Peyer's patch (tissue), 4 donors: Measurements from ENCODE around the gene C13orf46. TPM values are rescaled to one million over a fixed set of nuclear protein-coding genes. Genes with fewer than 3 reads are reported as not detected.
"Not testable (repeated sequence)": the region's sequence is repeated elsewhere in the genome, so short reads cannot be mapped to it uniquely, and the experiment has no call there.

Source experiments
- DNase-seq, 3 donors: peaks; one replicate each; pipeline ENCODE4 v3.0.0-alpha.2; 2017 to 2019
- H3K27ac ChIP-seq, 4 donors: fragments of 200-600 bp; sonication (generic); one replicate each; pipeline ENCODE4 v1.5.1; 2016 to 2019
- H3K27me3 ChIP-seq, 2 donors: fragments of 200-600 bp; sonication (generic); one replicate each; pipeline ENCODE4 v1.5.1; 2019
- H3K36me3 ChIP-seq, 3 donors: fragments of 200-600 bp; sonication (generic); one replicate each; pipeline ENCODE4 v1.5.1; 2016 to 2019
- H3K4me1 ChIP-seq, 4 donors: fragments of 200-600 bp; sonication (generic); one replicate each; pipeline ENCODE4 v1.5.1; 2016 to 2019
- H3K4me3 ChIP-seq, 4 donors: fragments of 200-600 bp; sonication (generic); 1 replicate in 3 of 4; 2 replicates in 1 of 4; pipeline ENCODE4 v1.5.1; 2016 to 2019; ENCODE audit warnings: mild to moderate bottlenecking in 1 of 4
- H3K9me3 ChIP-seq, 4 donors: fragments of 200-600 bp; sonication (generic); one replicate each; pipeline ENCODE4 v1.5.1; 2016 to 2019; ENCODE audit warnings: mild to moderate bottlenecking in 1 of 4
- POLR2A ChIP-seq, 2 donors: fragments of 450-650 bp; IDR thresholded peaks; one replicate each; pipeline ENCODE4 v1.5.1; 2017; ENCODE audit warnings: antibody characterized with exemption in 2 of 2, mild to moderate bottlenecking in 2 of 2, moderate library complexity in 2 of 2
- total RNA-seq, 4 donors: library from RNA; depleted of rRNA; stranded (reverse); fragments of >200 nt; gene quantifications; one replicate each; pipeline ENCODE4 v1.1.0, GENCODE V29; 2016
- TF ChIP-seq, protein P1 (sequence below), 6 experiments: fragments of 450-650 bp in 4 of 6; fragments of 200-600 bp in 2 of 6; sonication (generic) in 1 of 6; IDR thresholded peaks; one replicate each; pipeline ENCODE4 v1.5.1; 2017 to 2019; ENCODE audit warnings: antibody characterized with exemption in 6 of 6, mild to moderate bottlenecking in 3 of 6, moderate library complexity in 1 of 6

The C13orf46 gene
- total RNA-seq, 4 donors from 2014 or later, result 0.35 to 0.83 TPM; not detected in 2

DNA sequence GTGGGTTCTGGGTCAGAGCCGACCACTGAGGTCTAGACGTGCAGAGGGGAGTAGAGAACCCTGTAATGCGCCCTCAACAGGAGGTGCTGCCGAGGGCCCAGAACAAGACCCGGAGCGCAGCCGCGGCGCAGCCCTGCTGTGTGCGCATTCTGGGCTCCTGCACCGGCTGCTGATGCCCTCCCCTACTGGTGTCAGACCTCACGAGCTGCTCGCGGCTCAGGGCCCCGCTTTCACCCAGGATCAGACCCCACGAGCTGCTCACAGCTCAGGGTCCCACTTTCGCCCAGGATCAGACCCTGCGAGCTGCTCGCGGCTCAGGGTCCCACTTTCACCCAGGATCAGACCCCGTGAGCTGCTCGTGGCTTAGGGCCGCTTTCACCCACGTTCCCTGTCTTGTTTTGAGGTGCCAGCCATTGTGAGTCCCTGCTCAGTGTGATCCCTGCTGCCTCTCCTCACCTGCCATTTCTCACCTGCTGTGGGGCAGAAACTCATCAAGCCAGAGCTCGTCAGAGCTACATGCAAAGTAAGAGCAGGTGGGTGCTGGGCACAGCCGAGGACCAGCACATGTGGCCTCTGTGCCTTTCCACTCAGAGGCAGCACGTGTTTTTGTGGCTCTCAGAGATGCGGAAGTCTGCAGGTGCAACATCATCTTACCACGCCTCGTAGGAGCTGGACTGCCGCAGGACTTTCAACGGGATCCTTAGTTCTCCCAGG is 47.0 kb upstream of the C13orf46 start:
- H3K36me3 ChIP-seq, result peaks cover 0 to 20% (median 0%) of the 10 kb centered on the region in 3 donors

DNA sequence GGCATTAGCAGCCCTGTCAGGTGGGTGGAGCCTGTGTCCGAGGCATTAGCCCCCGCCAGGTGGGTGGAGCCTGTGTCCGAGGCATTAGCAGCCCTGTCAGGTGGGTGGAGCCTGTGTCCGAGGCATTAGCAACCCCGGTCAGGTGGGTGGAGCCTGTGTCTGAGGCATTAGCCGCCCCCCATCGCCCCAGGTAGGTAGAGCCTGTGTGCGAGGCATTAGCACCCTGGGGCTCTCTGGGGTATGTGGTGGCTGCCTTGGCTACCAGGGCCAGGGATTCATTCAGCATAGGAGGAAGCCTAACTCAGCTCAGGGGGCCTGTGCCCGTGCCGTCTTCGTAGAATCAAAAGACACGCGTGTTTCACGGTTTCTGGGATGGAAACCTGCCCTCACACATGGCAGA is 46.3 kb upstream of the C13orf46 start:
- H3K4me1 ChIP-seq, H3K27ac ChIP-seq, H3K4me3 ChIP-seq, H3K27me3 ChIP-seq, H3K9me3 ChIP-seq, DNase-seq: not testable (repeated sequence)
- H3K36me3 ChIP-seq, result peaks cover 0 to 25% (median 0%) of the 10 kb centered on the region in 3 donors

More for the DNA sequence above, 47.0 kb upstream of the C13orf46 start:
- peaks cover 0 to 7% (median 2%) of the 10 kb centered on the region in 4 donors for H3K4me1 ChIP-seq
- TF ChIP-seq, protein P1, sequence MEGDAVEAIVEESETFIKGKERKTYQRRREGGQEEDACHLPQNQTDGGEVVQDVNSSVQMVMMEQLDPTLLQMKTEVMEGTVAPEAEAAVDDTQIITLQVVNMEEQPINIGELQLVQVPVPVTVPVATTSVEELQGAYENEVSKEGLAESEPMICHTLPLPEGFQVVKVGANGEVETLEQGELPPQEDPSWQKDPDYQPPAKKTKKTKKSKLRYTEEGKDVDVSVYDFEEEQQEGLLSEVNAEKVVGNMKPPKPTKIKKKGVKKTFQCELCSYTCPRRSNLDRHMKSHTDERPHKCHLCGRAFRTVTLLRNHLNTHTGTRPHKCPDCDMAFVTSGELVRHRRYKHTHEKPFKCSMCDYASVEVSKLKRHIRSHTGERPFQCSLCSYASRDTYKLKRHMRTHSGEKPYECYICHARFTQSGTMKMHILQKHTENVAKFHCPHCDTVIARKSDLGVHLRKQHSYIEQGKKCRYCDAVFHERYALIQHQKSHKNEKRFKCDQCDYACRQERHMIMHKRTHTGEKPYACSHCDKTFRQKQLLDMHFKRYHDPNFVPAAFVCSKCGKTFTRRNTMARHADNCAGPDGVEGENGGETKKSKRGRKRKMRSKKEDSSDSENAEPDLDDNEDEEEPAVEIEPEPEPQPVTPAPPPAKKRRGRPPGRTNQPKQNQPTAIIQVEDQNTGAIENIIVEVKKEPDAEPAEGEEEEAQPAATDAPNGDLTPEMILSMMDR (IDR thresholded peaks at IDR 0.05), result no peak
- no peak for TF ChIP-seq POLR2A (IDR thresholded peaks at IDR 0.05)
- no peaks in the 10 kb centered on the region for H3K9me3 ChIP-seq
- no peak overlapping the region for H3K27ac ChIP-seq
- no peak overlapping the region for H3K4me3 ChIP-seq
- H3K27me3 ChIP-seq, result no peaks in the 10 kb centered on the region
- peak in 2 of 3 donors; percentile 68 to 77 for DNase-seq

DNA sequence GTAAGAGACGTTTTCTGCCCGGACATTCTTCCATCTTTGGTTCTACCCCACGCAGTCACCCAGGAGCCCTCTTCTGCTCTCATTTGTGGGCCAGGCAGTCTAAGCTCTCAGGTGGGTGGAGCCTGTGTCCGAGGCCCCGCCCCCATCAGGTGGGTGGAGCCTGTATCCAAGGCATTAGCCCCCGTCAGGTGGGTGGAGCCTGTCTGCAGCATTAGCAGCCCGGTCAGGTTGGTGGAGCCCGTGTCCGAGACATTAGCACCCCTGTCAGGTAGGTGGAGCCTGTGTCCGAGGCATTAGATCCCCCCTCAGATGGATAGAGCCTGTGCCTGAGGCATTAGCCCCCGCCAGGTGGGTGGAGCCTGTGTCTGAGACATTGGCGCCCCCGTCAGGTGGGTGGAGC is 45.5 kb upstream of the C13orf46 start:
- Histone ChIP-seq H3K27ac (no peak overlapping the region), H3K27me3 (no peaks in the 10 kb centered on the region), H3K36me3 (peaks cover 0 to 33% (median 0%) of the 10 kb centered on the region in 3 donors), H3K4me1 (no peaks in the 10 kb centered on the region), H3K4me3 (no peak overlapping the region), H3K9me3 (no peaks in the 10 kb centered on the region)
- TF ChIP-seq, protein P1 (IDR thresholded peaks at IDR 0.05), result no peak
- TF ChIP-seq POLR2A (IDR thresholded peaks at IDR 0.05), result no peak
- DNase-seq, result no peak

DNA sequence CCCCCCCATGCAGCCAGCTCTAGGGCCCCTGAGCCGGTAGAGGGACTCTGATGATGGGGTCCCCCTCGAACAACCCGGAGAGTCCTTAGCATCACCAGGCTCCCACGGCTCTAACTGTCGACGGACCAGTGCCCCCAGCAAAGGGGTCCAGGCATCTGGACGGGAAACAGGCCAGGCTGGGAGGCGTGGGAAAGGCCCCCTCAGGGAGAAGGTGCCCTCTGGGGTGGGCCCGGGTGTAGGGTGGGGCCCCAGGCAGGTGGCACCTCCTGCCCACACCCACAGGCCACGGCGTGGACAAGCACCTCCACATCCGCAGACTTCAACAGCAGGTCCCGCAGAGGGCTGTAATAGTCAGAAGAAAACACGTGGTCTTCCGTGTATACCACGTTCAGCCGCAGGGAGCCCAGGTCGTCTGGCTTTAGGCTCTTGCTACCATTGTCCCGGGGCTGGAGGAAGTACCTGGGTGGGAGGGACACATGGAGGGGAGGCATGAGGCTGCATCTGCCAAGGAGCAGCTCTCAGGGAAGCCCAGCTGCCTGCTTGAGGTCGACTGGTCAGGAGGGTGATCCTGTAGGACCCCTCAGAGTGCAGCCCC is 44.7 kb upstream of the C13orf46 start:
- Histone ChIP-seq H3K27ac (no peak overlapping the region), H3K4me1 (no peaks in the 10 kb centered on the region), H3K27me3 (no peaks in the 10 kb centered on the region), H3K4me3 (no peak overlapping the region), H3K36me3 (peaks cover 0 to 35% (median 0%) of the 10 kb centered on the region in 3 donors), H3K9me3 (no peaks in the 10 kb centered on the region)
- TF ChIP-seq, protein P1 (IDR thresholded peaks at IDR 0.05), result no peak
- no peak for TF ChIP-seq POLR2A (IDR thresholded peaks at IDR 0.05)
- no peak for DNase-seq

DNA sequence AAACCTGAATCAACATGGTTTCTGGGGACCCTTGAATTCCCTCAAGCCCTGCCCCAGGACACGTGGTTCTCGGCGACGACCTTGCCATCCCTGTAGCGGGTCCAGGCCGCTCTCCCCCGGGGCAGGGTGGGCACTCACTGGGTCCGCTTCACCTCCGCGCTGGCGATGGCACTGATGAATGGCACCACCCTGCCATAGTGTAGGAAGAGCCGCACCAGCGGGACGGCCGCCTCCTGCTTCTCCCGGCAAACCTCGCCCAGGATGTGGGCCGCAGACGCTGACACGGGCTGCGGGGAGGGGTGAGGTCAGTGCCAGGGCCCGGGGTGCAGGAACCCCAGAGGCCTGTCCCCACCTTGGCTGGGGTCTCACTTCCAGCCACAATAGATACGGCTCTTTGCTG is 44.1 kb upstream of the C13orf46 start:
- Histone ChIP-seq H3K9me3 (no peaks in the 10 kb centered on the region), H3K4me1 (no peaks in the 10 kb centered on the region), H3K4me3 (no peak overlapping the region), H3K27me3 (no peaks in the 10 kb centered on the region), H3K36me3 (peaks cover 0 to 35% (median 0%) of the 10 kb centered on the region in 3 donors), H3K27ac (no peak overlapping the region)
- TF ChIP-seq, protein P1 (IDR thresholded peaks at IDR 0.05), result no peak
- TF ChIP-seq POLR2A (IDR thresholded peaks at IDR 0.05), result no peak
- no peak for DNase-seq

DNA sequence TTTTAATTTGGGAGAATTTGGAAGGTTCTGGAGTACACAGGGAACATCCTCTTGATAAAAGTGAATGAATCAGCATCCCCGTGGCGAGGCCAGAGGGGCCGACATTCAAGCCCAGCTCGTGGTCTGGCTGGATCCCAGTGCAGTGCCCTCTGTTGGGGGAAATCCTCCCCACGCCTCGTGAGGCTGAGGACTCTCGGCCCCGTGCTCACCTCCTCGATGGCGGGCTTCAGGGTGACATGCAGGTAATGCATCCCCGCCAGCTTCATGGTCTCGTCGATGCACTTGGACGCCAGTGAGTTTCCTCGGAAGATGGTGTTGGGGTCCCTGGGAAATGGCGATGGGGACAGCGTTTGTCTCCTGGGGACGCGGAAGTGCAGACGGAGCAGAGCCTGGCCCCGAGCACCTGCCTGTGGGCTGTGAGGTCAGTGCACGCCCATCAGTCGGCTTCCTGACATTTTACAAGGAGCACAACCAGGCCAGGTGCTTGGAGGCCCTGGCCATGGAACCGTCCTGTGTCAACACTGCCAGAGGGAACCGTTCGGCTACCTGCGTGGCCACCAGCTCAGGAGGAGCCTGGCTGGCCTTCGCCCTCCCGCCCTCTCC is 43.3 kb upstream of the C13orf46 start:
- Histone ChIP-seq H3K4me3 (no peak overlapping the region), H3K27ac (no peak overlapping the region), H3K27me3 (no peaks in the 10 kb centered on the region), H3K4me1 (no peaks in the 10 kb centered on the region), H3K9me3 (no peaks in the 10 kb centered on the region), H3K36me3 (peaks cover 0 to 31% (median 0%) of the 10 kb centered on the region in 3 donors)
- TF ChIP-seq POLR2A (IDR thresholded peaks at IDR 0.05), result no peak
- TF ChIP-seq, protein P1 (IDR thresholded peaks at IDR 0.05), result no peak
- no peak for DNase-seq
